22Rv1 (cell line): ENCODE data around the gene ABCA9.
"Not testable (repeated sequence)": the region's sequence is repeated elsewhere in the genome, so short reads cannot be mapped to it uniquely, and the experiment has no call there.

ENCODE experiments used
- ZFX ChIP-seq: fragments of 450-650 bp; IDR thresholded peaks from 2 replicates; pipeline ENCODE4 v1.6.1; 2017; ENCODE audit warnings: antibody characterized with exemption, borderline replicate concordance
- TF ChIP-seq, protein P1 (sequence below): fragments of 450-650 bp; IDR thresholded peaks from 2 replicates; pipeline ENCODE4 v1.5.1; 2017; ENCODE audit warnings: mild to moderate bottlenecking

DNA sequence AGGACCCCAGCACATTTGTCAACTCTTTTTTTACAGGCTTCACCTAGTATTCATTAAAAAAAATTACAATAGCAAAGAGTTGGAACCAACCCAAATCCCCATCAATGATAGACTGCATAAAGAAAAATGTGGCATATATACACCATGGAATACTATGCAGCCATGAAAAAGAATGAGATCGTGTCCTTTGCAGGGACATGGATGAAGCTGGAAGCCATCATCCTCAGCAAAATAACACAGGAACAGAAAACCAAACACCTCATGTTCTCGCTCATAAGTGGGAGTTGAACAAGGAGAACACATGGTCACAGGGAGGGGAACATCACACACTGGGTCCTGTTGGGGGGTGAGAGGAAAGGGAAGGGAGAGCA is 116.9 kb downstream of the ABCA9 start:
- TF ChIP-seq, protein P1, sequence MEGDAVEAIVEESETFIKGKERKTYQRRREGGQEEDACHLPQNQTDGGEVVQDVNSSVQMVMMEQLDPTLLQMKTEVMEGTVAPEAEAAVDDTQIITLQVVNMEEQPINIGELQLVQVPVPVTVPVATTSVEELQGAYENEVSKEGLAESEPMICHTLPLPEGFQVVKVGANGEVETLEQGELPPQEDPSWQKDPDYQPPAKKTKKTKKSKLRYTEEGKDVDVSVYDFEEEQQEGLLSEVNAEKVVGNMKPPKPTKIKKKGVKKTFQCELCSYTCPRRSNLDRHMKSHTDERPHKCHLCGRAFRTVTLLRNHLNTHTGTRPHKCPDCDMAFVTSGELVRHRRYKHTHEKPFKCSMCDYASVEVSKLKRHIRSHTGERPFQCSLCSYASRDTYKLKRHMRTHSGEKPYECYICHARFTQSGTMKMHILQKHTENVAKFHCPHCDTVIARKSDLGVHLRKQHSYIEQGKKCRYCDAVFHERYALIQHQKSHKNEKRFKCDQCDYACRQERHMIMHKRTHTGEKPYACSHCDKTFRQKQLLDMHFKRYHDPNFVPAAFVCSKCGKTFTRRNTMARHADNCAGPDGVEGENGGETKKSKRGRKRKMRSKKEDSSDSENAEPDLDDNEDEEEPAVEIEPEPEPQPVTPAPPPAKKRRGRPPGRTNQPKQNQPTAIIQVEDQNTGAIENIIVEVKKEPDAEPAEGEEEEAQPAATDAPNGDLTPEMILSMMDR: not testable (repeated sequence)
- TF ChIP-seq ZFX: not testable (repeated sequence)
